Kidney epithelial cell (primary cell): ENCODE results near the gene POLG. TPM values are rescaled to one million over a fixed set of nuclear protein-coding genes. Genes with fewer than 3 reads are reported as not detected.

Experiments
- DNase-seq: peaks from one replicate; pipeline ENCODE4 v3.0.0-alpha.2; 2010; ENCODE audit warnings: low read depth
- H3K27me3 ChIP-seq: 2 replicates; pipeline ENCODE4 v1.6.0; 2011; ENCODE audit warnings: low read length; ENCODE audit not compliant: control insufficient read depth, insufficient read depth
- H3K36me3 ChIP-seq: 2 replicates; pipeline ENCODE4 v1.5.1; 2011; ENCODE audit warnings: low read length; ENCODE audit not compliant: control insufficient read depth, insufficient read depth
- H3K4me3 ChIP-seq: 2 replicates; pipeline ENCODE4 v1.5.1; 2011; ENCODE audit warnings: low read depth, mild to moderate bottlenecking, control low read depth, low read length
- total RNA-seq: library from RNA; depleted of rRNA; stranded (reverse); fragments of >200 nt; gene quantifications from 2 replicates; pipeline ENCODE4 v1.2.3, GENCODE V29; 2015
- TF ChIP-seq, protein P1 (sequence below): IDR thresholded peaks from 2 replicates; pipeline ENCODE4 v1.5.1; 2011; ENCODE audit warnings: mild to moderate bottlenecking, moderate library complexity, low read length, control low read depth, inconsistent platforms; ENCODE audit not compliant: insufficient read depth, poor library complexity, severe bottlenecking

Gene POLG
- total RNA-seq, 1 donor from 2014 or later: 59.1 TPM

- Histone ChIP-seq H3K36me3 (no peaks in the 10 kb centered on the region), H3K27me3 (no peaks in the 10 kb centered on the region), H3K4me3 (no peak overlapping the region)
- TF ChIP-seq, protein P1, sequence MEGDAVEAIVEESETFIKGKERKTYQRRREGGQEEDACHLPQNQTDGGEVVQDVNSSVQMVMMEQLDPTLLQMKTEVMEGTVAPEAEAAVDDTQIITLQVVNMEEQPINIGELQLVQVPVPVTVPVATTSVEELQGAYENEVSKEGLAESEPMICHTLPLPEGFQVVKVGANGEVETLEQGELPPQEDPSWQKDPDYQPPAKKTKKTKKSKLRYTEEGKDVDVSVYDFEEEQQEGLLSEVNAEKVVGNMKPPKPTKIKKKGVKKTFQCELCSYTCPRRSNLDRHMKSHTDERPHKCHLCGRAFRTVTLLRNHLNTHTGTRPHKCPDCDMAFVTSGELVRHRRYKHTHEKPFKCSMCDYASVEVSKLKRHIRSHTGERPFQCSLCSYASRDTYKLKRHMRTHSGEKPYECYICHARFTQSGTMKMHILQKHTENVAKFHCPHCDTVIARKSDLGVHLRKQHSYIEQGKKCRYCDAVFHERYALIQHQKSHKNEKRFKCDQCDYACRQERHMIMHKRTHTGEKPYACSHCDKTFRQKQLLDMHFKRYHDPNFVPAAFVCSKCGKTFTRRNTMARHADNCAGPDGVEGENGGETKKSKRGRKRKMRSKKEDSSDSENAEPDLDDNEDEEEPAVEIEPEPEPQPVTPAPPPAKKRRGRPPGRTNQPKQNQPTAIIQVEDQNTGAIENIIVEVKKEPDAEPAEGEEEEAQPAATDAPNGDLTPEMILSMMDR: no peak
- no peak for DNase-seq
These were observed 33.1 kb downstream of the POLG start for GRCh38 chr15:89301304-89302089.

DNA sequence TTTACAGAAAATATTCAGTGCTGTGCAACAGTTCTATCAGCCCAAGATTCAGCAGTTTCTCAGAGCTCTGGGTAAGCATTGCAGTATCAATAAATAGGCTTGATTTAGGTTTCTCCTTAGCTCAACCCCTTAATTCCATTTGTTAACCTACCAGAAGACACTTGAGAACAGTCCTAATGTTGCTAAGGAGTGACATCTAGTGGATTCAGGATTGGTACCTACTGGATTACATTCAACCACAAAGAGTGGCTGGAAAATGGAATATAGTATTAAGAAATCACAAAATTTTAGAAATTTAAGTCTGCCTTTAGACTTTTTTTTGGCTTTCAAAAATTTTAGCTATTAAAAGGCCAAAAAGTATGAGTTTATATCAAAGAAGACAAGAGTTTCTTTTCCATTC lies 34.7 kb downstream of the POLG start:
- no peak for DNase-seq
- no peaks in the 10 kb centered on the region for H3K27me3 ChIP-seq
- no peaks in the 10 kb centered on the region for H3K36me3 ChIP-seq
- no peak overlapping the region for H3K4me3 ChIP-seq
- TF ChIP-seq, protein P1: no peak

GRCh38 chr15:89293012-89293411 lies 41.6 kb downstream of the POLG start:
- no peak for DNase-seq
- TF ChIP-seq, protein P1: no peak
- peaks cover 2% of the 10 kb centered on the region for H3K36me3 ChIP-seq
- H3K4me3 ChIP-seq: no peak overlapping the region
- H3K27me3 ChIP-seq: no peaks in the 10 kb centered on the region

GRCh38 chr15:89291934-89292438 lies 42.6 kb downstream of the POLG start:
- no peak overlapping the region for H3K4me3 ChIP-seq
- no peak for DNase-seq
- H3K36me3 ChIP-seq: peaks cover 2% of the 10 kb centered on the region
- no peaks in the 10 kb centered on the region for H3K27me3 ChIP-seq
- TF ChIP-seq, protein P1: no peak

- TF ChIP-seq, protein P1: no peak
- Histone ChIP-seq H3K36me3 (no peaks in the 10 kb centered on the region), H3K4me3 (no peak overlapping the region), H3K27me3 (no peaks in the 10 kb centered on the region)
- no peak for DNase-seq
These were observed 51.4 kb downstream of the POLG start for GRCh38 chr15:89283201-89283600.
